Measurements from ENCODE around the gene PLPP4. TPM values are rescaled to one million over a fixed set of nuclear protein-coding genes. Genes with fewer than 3 reads are reported as not detected.

PLPP4 gene
- total RNA-seq, 1 experiment from 2014 or later, result not detected

DNA sequence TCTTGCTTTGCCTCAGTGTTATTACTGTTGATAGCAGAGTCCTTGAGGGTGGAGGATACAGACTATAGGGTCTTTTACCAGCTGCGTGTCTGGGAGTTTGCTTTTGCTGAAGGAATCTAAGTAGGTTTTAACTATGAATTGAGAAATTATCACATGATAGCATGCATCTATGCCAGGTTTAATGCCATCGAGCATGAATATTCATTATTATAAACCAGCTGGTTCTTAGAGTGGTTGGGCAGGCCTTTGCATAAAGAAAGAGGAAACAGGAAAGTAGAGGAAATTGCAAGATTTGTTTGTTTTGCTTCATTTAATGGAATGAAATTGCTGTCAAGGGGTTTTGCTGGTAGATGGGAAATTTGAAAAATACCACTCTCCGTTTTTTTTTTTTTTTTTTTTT, 70.7 kb downstream of the PLPP4 start:
- no peak overlapping the region for H3K9ac ChIP-seq (ENCODE audit: extremely low read depth, insufficient read length, low read length)
- H4K91ac ChIP-seq (ENCODE audit: insufficient read length, low read depth, low read length), result no peak overlapping the region
- no peak overlapping the region for H2AK5ac ChIP-seq (ENCODE audit: insufficient read length, low read length)
- H3K23ac ChIP-seq (ENCODE audit: insufficient read length, low read depth, low read length), result no peak overlapping the region
- DNase-seq, result no peak
- H3K9me3 Mint-ChIP-seq, result no peaks in the 10 kb centered on the region
- H4K20me1 ChIP-seq (ENCODE audit: control insufficient read depth, insufficient read depth, insufficient read length), result no peaks in the 10 kb centered on the region
- H3K4me2 ChIP-seq (ENCODE audit: insufficient read depth, insufficient read length, low read length), result no peak overlapping the region
- H3K79me2 ChIP-seq (ENCODE audit: insufficient read depth, low read length), result no peaks in the 10 kb centered on the region
- no peak overlapping the region for H3T11ph ChIP-seq (ENCODE audit: low read length)
- H3K27ac Mint-ChIP-seq, result no peak overlapping the region
- no peak overlapping the region for H4K5ac ChIP-seq (ENCODE audit: insufficient read length, low read depth, low read length)
- H2BK120ac ChIP-seq (ENCODE audit: low read depth, low read length, poor library complexity, severe bottlenecking), result no peak overlapping the region
- no peak overlapping the region for H3K18ac ChIP-seq (ENCODE audit: insufficient read length, low read depth, low read length)
- H2BK20ac ChIP-seq (ENCODE audit: low read depth, low read length, poor library complexity, severe bottlenecking), result no peak overlapping the region
- no peaks in the 10 kb centered on the region for H3K36me3 Mint-ChIP-seq (ENCODE audit: insufficient read depth in 1 of 3, low read depth in 3 of 3)
- no peaks in the 10 kb centered on the region for H3K23me2 ChIP-seq (ENCODE audit: insufficient read length, low read depth, low read length, poor library complexity, severe bottlenecking)
- no peak overlapping the region for H2AFZ ChIP-seq (ENCODE audit: low read length)
- H2BK5ac ChIP-seq (ENCODE audit: insufficient read length, low read length), result no peak overlapping the region
- no peaks in the 10 kb centered on the region for H3K79me1 ChIP-seq (ENCODE audit: insufficient read depth, low read depth, low read length, poor library complexity, severe bottlenecking)
- no peak overlapping the region for H3K4me3 Mint-ChIP-seq
- H2BK12ac ChIP-seq (ENCODE audit: insufficient read length, low read depth, low read length), result no peak overlapping the region
- no peaks in the 10 kb centered on the region for H3K27me3 ChIP-seq (ENCODE audit: insufficient read depth, low read length)
- WGBS (ENCODE audit: extremely low coverage, insufficient read length, low lambda C conversion rate), result no CpG with 5 or more reads among the region's 3 CpGs
- H3K27me3 Mint-ChIP-seq (ENCODE audit: low read depth), result no peaks in the 10 kb centered on the region; the same call in 1 of the 2 replicates
- H3K4me1 Mint-ChIP-seq, result peaks cover 3% of the 10 kb centered on the region in 2 experiments; a peak in 2 of 4 replicates
- no peak overlapping the region for H2BK15ac ChIP-seq (ENCODE audit: low read depth, low read length)
- no peak overlapping the region for H3K56ac ChIP-seq (ENCODE audit: insufficient read length, low read depth, low read length)
- H4K8ac ChIP-seq (replicated peaks; ENCODE audit: insufficient read length, low read depth, low read length), result no peak overlapping the region
- no peak for TF ChIP-seq CTCF (conservative IDR thresholded peaks at IDR 0.05)
- H3K9me3 ChIP-seq (ENCODE audit: control insufficient read depth, low read depth, low read length), result no peaks in the 10 kb centered on the region
- H3K27ac ChIP-seq (ENCODE audit: insufficient read length, low read depth, low read length), result no peak overlapping the region
- H3K4ac ChIP-seq (ENCODE audit: low read depth, low read length), result no peak overlapping the region
- H3K4me1 ChIP-seq (ENCODE audit: insufficient read depth, low read length), result no peaks in the 10 kb centered on the region
- no peak overlapping the region for H3K14ac ChIP-seq (ENCODE audit: insufficient read depth, low read length)

Measured in H9 (cell line).